Muscle layer of duodenum (tissue), 2 donors: ENCODE results near the gene AIRE.
"Not testable (repeated sequence)": the region's sequence is repeated elsewhere in the genome, so short reads cannot be mapped to it uniquely, and the experiment has no call there.

Experiments used
- H3K27ac ChIP-seq: one replicate; pipeline ENCODE4 v1.7.0; 2013; ENCODE audit warnings: mild to moderate bottlenecking, low read length
- H3K27me3 ChIP-seq: one replicate; pipeline ENCODE4 v1.7.0; 2013; ENCODE audit warnings: low read depth, mild to moderate bottlenecking, control low read depth, low read length
- H3K36me3 ChIP-seq, 2 donors: one replicate each; pipeline ENCODE4 v1.7.0; 2013; ENCODE audit warnings: low read length in 2 of 2, control low read depth in 1 of 2, mild to moderate bottlenecking in 1 of 2; ENCODE audit not compliant: insufficient read depth in 2 of 2, control insufficient read depth in 1 of 2
- H3K4me1 ChIP-seq, 2 donors: one replicate each; pipeline ENCODE4 v1.7.0; 2013; ENCODE audit warnings: low read length in 2 of 2, mild to moderate bottlenecking in 2 of 2, control low read depth in 1 of 2, moderate library complexity in 1 of 2; ENCODE audit not compliant: insufficient read depth in 2 of 2, control insufficient read depth in 1 of 2
- H3K4me3 ChIP-seq, 2 donors: one replicate each; pipeline ENCODE4 v1.7.0; 2013; ENCODE audit warnings: low read length in 2 of 2, low read depth in 1 of 2, mild to moderate bottlenecking in 1 of 2
- H3K9me3 ChIP-seq, 2 donors: one replicate each; pipeline ENCODE4 v1.7.0; 2013; ENCODE audit warnings: low read length in 2 of 2, control low read depth in 1 of 2, mild to moderate bottlenecking in 1 of 2; ENCODE audit not compliant: control insufficient read depth in 1 of 2
- donor health status: healthy.

AIRE gene

GRCh38 chr21:44302573-44303401 lies 17.1 kb downstream of the AIRE start:
- H3K4me1 ChIP-seq, result peaks cover 7 to 49% of the 10 kb centered on the region in 2 donors
- not testable (repeated sequence) for H3K4me3 ChIP-seq, H3K9me3 ChIP-seq, H3K27me3 ChIP-seq, H3K36me3 ChIP-seq
- H3K27ac ChIP-seq, result peak overlapping the region; percentile 69

- Histone ChIP-seq H3K4me1 (peaks cover 7 to 46% of the 10 kb centered on the region in 2 donors), H3K9me3 (no peaks in the 10 kb centered on the region), H3K36me3 (peaks cover 0 to 7% of the 10 kb centered on the region in 2 donors), H3K27me3 (no peaks in the 10 kb centered on the region), H3K27ac (peak overlapping the region; percentile 69), H3K4me3 (no peak overlapping the region)
Measured at GRCh38 chr21:44303490-44303981, 17.9 kb downstream of the AIRE start.

DNA sequence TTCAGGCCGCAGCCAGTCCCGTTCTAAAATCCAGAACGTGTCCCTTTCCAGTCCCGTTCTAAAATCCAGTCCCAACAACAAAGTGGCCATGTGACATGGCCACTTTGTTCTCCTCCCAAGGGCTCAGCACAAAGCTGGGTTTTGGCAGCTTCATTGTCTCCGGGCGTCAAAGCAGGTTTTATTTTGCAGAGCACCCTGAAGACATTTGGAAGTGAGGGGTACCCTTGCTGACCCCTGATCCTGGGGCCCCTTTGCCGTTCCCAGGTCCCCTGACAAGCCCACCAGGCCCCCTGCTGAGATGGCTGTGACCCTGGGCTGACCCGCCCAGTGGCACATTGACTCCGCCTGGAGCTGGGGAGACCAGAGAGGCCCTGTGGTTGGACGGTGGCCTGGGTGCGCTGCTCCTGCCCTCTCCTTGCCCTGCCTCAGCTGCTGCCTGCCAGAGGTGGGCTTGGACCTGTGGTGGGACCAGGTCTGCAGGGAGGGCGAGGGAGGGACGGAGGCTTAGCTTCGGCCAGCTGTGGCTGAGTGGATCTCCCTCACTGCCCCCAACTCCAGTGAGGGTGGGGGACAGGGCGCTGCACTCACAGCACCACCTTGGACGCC lies 18.4 kb downstream of the AIRE start:
- Histone ChIP-seq H3K4me1 (peaks cover 6 to 44% of the 10 kb centered on the region in 2 donors), H3K4me3 (no peak overlapping the region), H3K27ac (peak overlapping the region; percentile 69), H3K27me3 (no peaks in the 10 kb centered on the region), H3K9me3 (no peaks in the 10 kb centered on the region), H3K36me3 (peaks cover 0 to 7% of the 10 kb centered on the region in 2 donors)

- no peak overlapping the region for H3K27ac ChIP-seq
- no peaks in the 10 kb centered on the region for H3K9me3 ChIP-seq
- H3K27me3 ChIP-seq, result no peaks in the 10 kb centered on the region
- peaks cover 0 to 9% of the 10 kb centered on the region in 2 donors for H3K36me3 ChIP-seq
- H3K4me3 ChIP-seq, result no peak overlapping the region
- peaks cover 3 to 42% of the 10 kb centered on the region in 2 donors for H3K4me1 ChIP-seq
Measured at GRCh38 chr21:44304877-44305293, 19.2 kb downstream of the AIRE start.

DNA sequence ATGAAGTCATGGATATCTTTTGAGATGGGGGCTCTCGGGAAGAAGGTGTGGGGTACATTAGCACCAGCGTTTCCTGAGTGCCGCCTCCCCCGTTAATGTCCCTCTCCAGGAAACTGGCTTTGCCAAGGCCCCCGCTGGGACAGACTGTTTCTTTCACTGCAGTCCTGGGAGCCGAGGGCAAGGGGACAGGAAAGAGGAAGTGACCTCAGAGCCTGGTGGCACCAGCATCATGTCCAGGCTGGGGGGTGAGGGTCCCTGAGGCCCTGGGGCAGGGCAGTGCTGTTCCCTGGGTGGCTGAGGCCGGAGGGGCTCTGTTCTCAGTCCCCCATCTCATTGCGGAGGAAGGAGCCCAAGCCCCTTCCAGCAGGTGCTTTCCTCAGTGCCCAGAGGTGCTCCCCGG lies 20.0 kb downstream of the AIRE start:
- Histone ChIP-seq H3K27ac (no peak overlapping the region), H3K9me3 (no peaks in the 10 kb centered on the region), H3K4me3 (no peak overlapping the region), H3K27me3 (no peaks in the 10 kb centered on the region), H3K36me3 (peaks cover 2 to 16% of the 10 kb centered on the region in 2 donors), H3K4me1 (peaks cover 3 to 39% of the 10 kb centered on the region in 2 donors)

DNA sequence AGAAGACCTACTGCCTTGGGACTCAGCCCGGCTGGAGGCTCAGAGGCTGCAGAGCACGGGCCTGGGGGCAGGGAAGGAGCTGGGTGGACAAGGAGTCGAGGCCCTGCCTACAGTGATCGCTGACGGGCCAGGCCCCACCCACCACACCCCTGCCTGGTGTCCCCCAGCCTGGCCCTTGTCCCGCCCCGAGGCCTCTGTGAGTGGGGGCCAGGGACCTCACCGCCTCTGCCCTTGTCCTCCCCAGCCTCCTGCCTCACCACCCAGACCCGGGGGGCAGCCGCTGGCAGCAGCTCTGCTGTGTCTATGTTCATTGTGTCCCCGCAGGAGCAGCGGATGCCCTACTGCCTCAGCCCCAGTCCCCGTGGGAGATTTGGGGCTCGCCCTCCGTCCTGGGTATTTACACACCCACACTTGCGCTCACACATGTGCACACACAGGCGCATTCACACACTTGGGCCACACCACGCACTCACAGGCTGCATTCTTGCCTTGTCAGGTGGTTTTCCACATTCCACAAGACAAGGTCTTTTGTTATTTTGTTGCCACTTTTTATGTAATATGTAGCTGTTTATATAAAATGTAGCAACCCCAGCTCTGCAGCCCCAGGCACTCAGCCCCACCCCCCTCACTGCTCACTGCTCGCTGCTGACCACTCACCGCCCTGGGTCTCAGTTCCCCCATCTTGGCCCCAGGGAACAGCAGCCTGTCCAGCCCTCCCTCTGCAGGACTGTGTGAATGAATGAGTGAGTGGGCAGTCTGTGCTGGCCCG lies 21.4 kb downstream of the AIRE start:
- no peak overlapping the region for H3K27ac ChIP-seq

DNA sequence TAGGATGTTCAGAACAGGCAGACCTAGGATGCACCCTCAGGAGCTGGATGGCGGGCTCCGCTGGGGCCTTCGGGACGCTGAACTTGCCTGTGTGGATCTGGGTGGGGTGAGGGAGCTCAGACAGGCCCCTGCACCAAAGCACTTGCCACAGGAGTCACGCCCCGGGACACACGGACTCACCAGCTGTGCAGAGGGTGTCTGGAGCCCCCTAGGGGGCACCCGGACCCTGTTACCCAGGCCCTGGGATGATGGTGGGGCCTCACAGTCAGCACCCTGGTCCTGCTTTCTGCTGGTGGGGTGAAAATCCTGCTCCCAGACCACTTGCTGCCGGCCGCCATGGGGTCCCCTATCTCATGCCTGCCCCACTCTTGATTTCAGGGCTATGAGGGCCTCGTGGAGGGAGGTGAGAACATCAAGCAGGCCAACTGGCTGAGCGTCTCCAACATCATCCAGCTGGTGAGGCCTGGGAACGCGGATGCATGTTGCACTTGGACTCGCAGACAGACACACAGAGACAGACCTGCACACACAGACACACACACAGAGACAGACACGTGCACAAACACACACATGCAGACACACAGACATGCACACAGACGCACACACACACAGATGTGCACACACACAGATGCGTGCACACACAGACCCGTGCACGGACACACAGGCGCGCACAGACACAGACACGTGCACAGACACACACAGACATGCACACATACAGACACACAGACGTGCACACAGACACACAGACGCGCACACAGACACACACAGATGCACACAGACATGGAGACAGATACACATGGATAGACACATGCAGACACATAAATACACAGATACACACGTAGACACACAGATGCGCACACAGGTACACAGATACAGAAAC lies 25.2 kb downstream of the AIRE start:
- H3K27ac ChIP-seq, result no peak overlapping the region
- no peaks in the 10 kb centered on the region for H3K9me3 ChIP-seq
- no peak overlapping the region for H3K4me3 ChIP-seq
- H3K27me3 ChIP-seq, result no peaks in the 10 kb centered on the region
- H3K36me3 ChIP-seq, result peaks cover 13 to 53% of the 10 kb centered on the region in 2 donors
- H3K4me1 ChIP-seq, result peaks cover 0 to 8% of the 10 kb centered on the region in 2 donors

More for the DNA sequence above, 21.4 kb downstream of the AIRE start:
- Histone ChIP-seq H3K9me3 (no peaks in the 10 kb centered on the region), H3K27me3 (no peaks in the 10 kb centered on the region), H3K36me3 (peaks cover 13 to 31% of the 10 kb centered on the region in 2 donors), H3K4me1 (peaks cover 0 to 25% of the 10 kb centered on the region in 2 donors), H3K4me3 (no peak overlapping the region)

- H3K27me3 ChIP-seq, result no peaks in the 10 kb centered on the region
- no peak overlapping the region for H3K27ac ChIP-seq
- no peak overlapping the region for H3K4me3 ChIP-seq
- H3K4me1 ChIP-seq, result no peaks in the 10 kb centered on the region
- peaks cover 13 to 61% of the 10 kb centered on the region in 2 donors for H3K36me3 ChIP-seq
- no peaks in the 10 kb centered on the region for H3K9me3 ChIP-seq
Measured at GRCh38 chr21:44312089-44312488, 26.4 kb downstream of the AIRE start.

DNA sequence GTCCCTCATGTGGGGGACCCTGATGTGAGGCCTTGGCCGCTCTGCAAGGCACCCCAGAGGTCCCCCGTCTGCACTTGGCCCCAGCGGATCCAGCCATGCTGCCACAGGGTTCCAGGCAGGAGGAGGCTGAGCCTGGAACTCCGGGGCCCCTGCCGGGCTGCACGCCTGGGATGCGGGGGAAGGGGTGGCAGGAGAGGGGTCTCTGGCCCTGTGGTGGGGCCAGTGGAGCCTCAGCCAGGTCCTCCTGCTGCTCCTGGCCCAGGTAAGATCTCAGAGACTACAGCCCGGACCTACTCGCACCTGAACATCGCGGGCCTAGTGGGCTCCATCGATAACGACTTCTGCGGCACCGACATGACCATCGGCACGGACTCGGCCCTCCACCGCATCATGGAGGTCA lies 27.0 kb downstream of the AIRE start:
- Histone ChIP-seq H3K4me3 (no peak overlapping the region), H3K4me1 (no peaks in the 10 kb centered on the region), H3K27me3 (no peaks in the 10 kb centered on the region), H3K27ac (no peak overlapping the region), H3K9me3 (no peaks in the 10 kb centered on the region), H3K36me3 (peaks cover 13 to 65% of the 10 kb centered on the region in 2 donors)

GRCh38 chr21:44313451-44313850 lies 27.8 kb downstream of the AIRE start:
- Histone ChIP-seq H3K36me3 (peaks cover 13 to 72% of the 10 kb centered on the region in 2 donors), H3K27me3 (no peaks in the 10 kb centered on the region), H3K4me1 (no peaks in the 10 kb centered on the region), H3K27ac (no peak overlapping the region), H3K4me3 (no peak overlapping the region), H3K9me3 (no peaks in the 10 kb centered on the region)
